IPS-11a (cell line): ENCODE measurements around the gene CERT1.

Experiments
- H3K4me3 ChIP-seq: one replicate; pipeline ENCODE4 v1.5.1; 2013; ENCODE audit warnings: low read depth, low read length, control low read depth

CERT1 gene

GRCh38 chr5:75482482-75482881 lies 28.9 kb downstream of the CERT1 start:
- H3K4me3 ChIP-seq: no peak overlapping the region

GRCh38 chr5:75481024-75481423 lies 30.4 kb downstream of the CERT1 start:
- no peak overlapping the region for H3K4me3 ChIP-seq

GRCh38 chr5:75475364-75475763 lies 36.1 kb downstream of the CERT1 start:
- no peak overlapping the region for H3K4me3 ChIP-seq

GRCh38 chr5:75473463-75473862 lies 38.0 kb downstream of the CERT1 start:
- H3K4me3 ChIP-seq: no peak overlapping the region

- no peak overlapping the region for H3K4me3 ChIP-seq
Measured at GRCh38 chr5:75472973-75473372, 38.5 kb downstream of the CERT1 start.

- H3K4me3 ChIP-seq: no peak overlapping the region
Measured at GRCh38 chr5:75471193-75471592, 40.2 kb downstream of the CERT1 start.

- no peak overlapping the region for H3K4me3 ChIP-seq
Measured at GRCh38 chr5:75469017-75469416, 42.4 kb downstream of the CERT1 start.

- no peak overlapping the region for H3K4me3 ChIP-seq
Measured at GRCh38 chr5:75468593-75468992, 42.8 kb downstream of the CERT1 start.

GRCh38 chr5:75466006-75466716 lies 45.3 kb downstream of the CERT1 start:
- H3K4me3 ChIP-seq: no peak overlapping the region

GRCh38 chr5:75465480-75465879 lies 45.9 kb downstream of the CERT1 start:
- no peak overlapping the region for H3K4me3 ChIP-seq

- H3K4me3 ChIP-seq: no peak overlapping the region
Measured at GRCh38 chr5:75463726-75464125, 47.7 kb downstream of the CERT1 start.

GRCh38 chr5:75461679-75462078 lies 49.8 kb downstream of the CERT1 start:
- H3K4me3 ChIP-seq: no peak overlapping the region

- no peak overlapping the region for H3K4me3 ChIP-seq
Measured at GRCh38 chr5:75460942-75461610, 50.4 kb downstream of the CERT1 start.

- H3K4me3 ChIP-seq: no peak overlapping the region
Measured at GRCh38 chr5:75460532-75460931, 50.9 kb downstream of the CERT1 start.

- H3K4me3 ChIP-seq: no peak overlapping the region
Measured at GRCh38 chr5:75457691-75458090, 53.7 kb downstream of the CERT1 start.

- H3K4me3 ChIP-seq: no peak overlapping the region
Measured at GRCh38 chr5:75457161-75457560, 54.3 kb downstream of the CERT1 start.

- no peak overlapping the region for H3K4me3 ChIP-seq
Measured at GRCh38 chr5:75450069-75450468, 61.4 kb downstream of the CERT1 start.

GRCh38 chr5:75446068-75446467 lies 65.4 kb downstream of the CERT1 start:
- H3K4me3 ChIP-seq: no peak overlapping the region

GRCh38 chr5:75441560-75441959 lies 69.9 kb downstream of the CERT1 start:
- no peak overlapping the region for H3K4me3 ChIP-seq

GRCh38 chr5:75439276-75439675 lies 72.2 kb downstream of the CERT1 start:
- no peak overlapping the region for H3K4me3 ChIP-seq

- H3K4me3 ChIP-seq: no peak overlapping the region
Measured at GRCh38 chr5:75438722-75439121, 72.7 kb downstream of the CERT1 start.

- H3K4me3 ChIP-seq: no peak overlapping the region
Measured at GRCh38 chr5:75435096-75435495, 76.3 kb downstream of the CERT1 start.
